Brain microvascular endothelial cell (primary cell): ENCODE data around the gene GALNT12.

Experiments
- DNase-seq: peaks from one replicate; pipeline ENCODE4 v3.0.0-alpha.2; 2020
- H3K27ac ChIP-seq: fragments of 250-450 bp; sonication (Bioruptor Pico); 2 replicates; pipeline ENCODE4 v1.5.1; 2020; ENCODE audit warnings: mild to moderate bottlenecking, moderate library complexity
- H3K27me3 ChIP-seq: fragments of 250-450 bp; sonication (Bioruptor Pico); replicated peaks from 2 replicates; pipeline ENCODE4 v1.5.1; 2020; ENCODE audit warnings: mild to moderate bottlenecking
- H3K36me3 ChIP-seq: fragments of 250-450 bp; sonication (Bioruptor Pico); replicated peaks from 2 replicates; pipeline ENCODE4 v1.5.1; 2020; ENCODE audit warnings: mild to moderate bottlenecking
- H3K4me3 ChIP-seq: 2 replicates; pipeline ENCODE4 v1.5.1; 2011; ENCODE audit warnings: low read depth, mild to moderate bottlenecking, control low read depth, low read length, moderate library complexity
- CTCF ChIP-seq: IDR thresholded peaks from 2 replicates; pipeline ENCODE4 v1.5.1; 2011; ENCODE audit warnings: low read depth, mild to moderate bottlenecking, moderate library complexity, low read length, control low read depth, inconsistent platforms; ENCODE audit errors: missing control alignments
- in situ Hi-C: cut with HindIII; loops from 2 replicates; pipeline ENCODE4 v1.10.0; 2017; ENCODE audit warnings: low sequenced_read_pairs, low pct_ligation_motif_present

The GALNT12 gene

GRCh38 chr9:98826716-98827115 is 19.2 kb downstream of the GALNT12 start:
- H3K36me3 ChIP-seq, result no peaks in the 10 kb centered on the region
- H3K27ac ChIP-seq, result no peak overlapping the region
- DNase-seq, result no peak
- in situ Hi-C loops, result loop anchor here (25.0 kb wide), 1 partner anchor 311 kb away; no protein-coding TSS in a partner anchor
- no peak overlapping the region for H3K4me3 ChIP-seq
- H3K27me3 ChIP-seq, result no peaks in the 10 kb centered on the region
- TF ChIP-seq CTCF, result no peak

- Histone ChIP-seq H3K4me3 (no peak overlapping the region), H3K27ac (no peak overlapping the region), H3K36me3 (no peaks in the 10 kb centered on the region), H3K27me3 (no peaks in the 10 kb centered on the region)
- TF ChIP-seq CTCF, result no peak
- no peak for DNase-seq
- in situ Hi-C loops, result loop anchor here (25.0 kb wide), 1 partner anchor 308 kb away; no protein-coding TSS in a partner anchor
Observed at GRCh38 chr9:98829766-98830165, 22.3 kb downstream of the GALNT12 start.

- Histone ChIP-seq H3K27me3 (no peaks in the 10 kb centered on the region), H3K27ac (no peak overlapping the region), H3K36me3 (no peaks in the 10 kb centered on the region), H3K4me3 (no peak overlapping the region)
- no peak for DNase-seq
- TF ChIP-seq CTCF, result no peak
- in situ Hi-C loops, result loop anchor here (25.0 kb wide), 1 partner anchor 307 kb away; no protein-coding TSS in a partner anchor
Observed at GRCh38 chr9:98830554-98830953, 23.1 kb downstream of the GALNT12 start.

GRCh38 chr9:98831696-98832095 is 24.2 kb downstream of the GALNT12 start:
- H3K27ac ChIP-seq, result no peak overlapping the region

GRCh38 chr9:98832768-98833089 is 25.3 kb downstream of the GALNT12 start:
- DNase-seq, result no peak
- H3K4me3 ChIP-seq, result no peak overlapping the region
- TF ChIP-seq CTCF, result no peak
- no peaks in the 10 kb centered on the region for H3K36me3 ChIP-seq
- no peak overlapping the region for H3K27ac ChIP-seq
- in situ Hi-C loops, result loop anchor here (25.0 kb wide), 1 partner anchor 305 kb away; no protein-coding TSS in a partner anchor
- H3K27me3 ChIP-seq, result no peaks in the 10 kb centered on the region

More at GRCh38 chr9:98831696-98832095, 24.2 kb downstream of the GALNT12 start:
- Histone ChIP-seq H3K36me3 (no peaks in the 10 kb centered on the region), H3K4me3 (no peak overlapping the region), H3K27me3 (no peaks in the 10 kb centered on the region)
- DNase-seq, result no peak
- TF ChIP-seq CTCF, result no peak
- in situ Hi-C loops, result loop anchor here (25.0 kb wide), 1 partner anchor 306 kb away; no protein-coding TSS in a partner anchor

- Histone ChIP-seq H3K27ac (no peak overlapping the region), H3K27me3 (no peaks in the 10 kb centered on the region), H3K36me3 (no peaks in the 10 kb centered on the region), H3K4me3 (no peak overlapping the region)
- in situ Hi-C loops, result loop anchor here (25.0 kb wide), 1 partner anchor 304 kb away; no protein-coding TSS in a partner anchor
- no peak for TF ChIP-seq CTCF
- no peak for DNase-seq
Observed at GRCh38 chr9:98833090-98833956, 25.9 kb downstream of the GALNT12 start.
